Osteoblast (primary cell): Measurements from ENCODE around the gene ABHD1. TPM values are rescaled to one million over a fixed set of nuclear protein-coding genes. Genes with fewer than 3 reads are reported as not detected.
"Not testable (repeated sequence)": the region's sequence is repeated elsewhere in the genome, so short reads cannot be mapped to it uniquely, and the experiment has no call there.

Experiments
- DNase-seq: peaks from one replicate; pipeline ENCODE4 v3.0.0; 2011; ENCODE audit warnings: low spot score, mixed read lengths; ENCODE audit not compliant: insufficient read length; ENCODE audit errors: missing footprints
- H2AFZ ChIP-seq: 2 replicates; pipeline ENCODE4 v1.6.0; 2011; ENCODE audit warnings: mild to moderate bottlenecking, low read length
- H3K27ac ChIP-seq: 2 replicates; pipeline ENCODE4 v1.5.1; 2011; ENCODE audit warnings: mild to moderate bottlenecking, low read depth, low read length, moderate library complexity
- H3K27me3 ChIP-seq: 2 replicates; pipeline ENCODE4 v1.6.0; 2012; ENCODE audit warnings: mild to moderate bottlenecking, control low read depth, inconsistent platforms, low read length, moderate library complexity; ENCODE audit not compliant: insufficient read depth
- H3K36me3 ChIP-seq: 2 replicates; pipeline ENCODE4 v1.5.1; 2011; ENCODE audit warnings: mild to moderate bottlenecking, low read length, control low read depth, moderate library complexity; ENCODE audit not compliant: insufficient read depth
- H3K4me1 ChIP-seq: 2 replicates; pipeline ENCODE4 v1.5.1; 2011; ENCODE audit warnings: mild to moderate bottlenecking, low read length, control low read depth, moderate library complexity; ENCODE audit not compliant: insufficient read depth
- H3K4me2 ChIP-seq: 2 replicates; pipeline ENCODE4 v1.6.0; 2011; ENCODE audit warnings: mild to moderate bottlenecking, low read length; ENCODE audit not compliant: insufficient read depth
- H3K4me3 ChIP-seq: fragments of 200-600 bp; sonication (generic); 3 replicates; pipeline ENCODE4 v1.5.1; 2012; ENCODE audit warnings: mild to moderate bottlenecking, low read length, inconsistent platforms; ENCODE audit not compliant: insufficient read depth
- H3K79me2 ChIP-seq: 2 replicates; pipeline ENCODE4 v1.6.0; 2012; ENCODE audit warnings: mild to moderate bottlenecking, low read length, control low read depth, inconsistent platforms; ENCODE audit not compliant: insufficient read depth
- H3K9me3 ChIP-seq: 2 replicates; pipeline ENCODE4 v1.5.1; 2011; ENCODE audit warnings: low read depth, low read length, control low read depth
- H4K20me1 ChIP-seq: 2 replicates; pipeline ENCODE4 v1.6.0; 2012; ENCODE audit warnings: mild to moderate bottlenecking, low read length, control low read depth; ENCODE audit not compliant: insufficient read depth
- CTCF ChIP-seq: IDR thresholded peaks from 2 replicates; pipeline ENCODE4 v1.5.1; 2011; ENCODE audit warnings: mild to moderate bottlenecking, low read depth, low read length, moderate library complexity; ENCODE audit errors: extremely low read depth
- total RNA-seq: library from RNA; depleted of rRNA; stranded (reverse); fragments of >200 nt; gene quantifications from 2 replicates; pipeline ENCODE4 v1.2.3, GENCODE V29; 2012

Gene ABHD1
- total RNA-seq, 1 donor, result under 0.01 TPM

- Histone ChIP-seq H3K4me3 (no peak overlapping the region), H3K9me3 (no peaks in the 10 kb centered on the region), H3K27me3 (peaks cover 4% of the 10 kb centered on the region), H3K4me1 (no peaks in the 10 kb centered on the region), H3K4me2 (no peak overlapping the region), H2AFZ (no peak overlapping the region), H3K27ac (no peak overlapping the region), H3K36me3 (no peaks in the 10 kb centered on the region), H4K20me1 (no peaks in the 10 kb centered on the region), H3K79me2 (no peaks in the 10 kb centered on the region)
- peak; percentile 71 for DNase-seq
- no peak for TF ChIP-seq CTCF
These were observed 17.6 kb upstream of the ABHD1 start for GRCh38 chr2:27105981-27106380.

GRCh38 chr2:27108221-27108620 lies 15.4 kb upstream of the ABHD1 start:
- peaks cover 4% of the 10 kb centered on the region for H3K27me3 ChIP-seq

GRCh38 chr2:27109083-27109482 lies 14.5 kb upstream of the ABHD1 start:
- H3K4me1 ChIP-seq, result no peaks in the 10 kb centered on the region
- no peaks in the 10 kb centered on the region for H3K9me3 ChIP-seq
- no peak for DNase-seq
- no peaks in the 10 kb centered on the region for H4K20me1 ChIP-seq
- no peak overlapping the region for H2AFZ ChIP-seq
- H3K4me3 ChIP-seq, result no peak overlapping the region
- no peak overlapping the region for H3K27ac ChIP-seq
- peaks cover 4% of the 10 kb centered on the region for H3K27me3 ChIP-seq
- no peaks in the 10 kb centered on the region for H3K36me3 ChIP-seq
- no peak overlapping the region for H3K4me2 ChIP-seq
- TF ChIP-seq CTCF, result no peak
- no peaks in the 10 kb centered on the region for H3K79me2 ChIP-seq

More at GRCh38 chr2:27108221-27108620, 15.4 kb upstream of the ABHD1 start:
- no peak overlapping the region for H3K27ac ChIP-seq
- no peak overlapping the region for H3K4me3 ChIP-seq
- H4K20me1 ChIP-seq, result no peaks in the 10 kb centered on the region
- no peak overlapping the region for H2AFZ ChIP-seq
- TF ChIP-seq CTCF, result no peak
- no peaks in the 10 kb centered on the region for H3K4me1 ChIP-seq
- H3K79me2 ChIP-seq, result no peaks in the 10 kb centered on the region
- H3K4me2 ChIP-seq, result no peak overlapping the region
- no peaks in the 10 kb centered on the region for H3K36me3 ChIP-seq
- H3K9me3 ChIP-seq, result no peaks in the 10 kb centered on the region
- DNase-seq, result no peak

DNA sequence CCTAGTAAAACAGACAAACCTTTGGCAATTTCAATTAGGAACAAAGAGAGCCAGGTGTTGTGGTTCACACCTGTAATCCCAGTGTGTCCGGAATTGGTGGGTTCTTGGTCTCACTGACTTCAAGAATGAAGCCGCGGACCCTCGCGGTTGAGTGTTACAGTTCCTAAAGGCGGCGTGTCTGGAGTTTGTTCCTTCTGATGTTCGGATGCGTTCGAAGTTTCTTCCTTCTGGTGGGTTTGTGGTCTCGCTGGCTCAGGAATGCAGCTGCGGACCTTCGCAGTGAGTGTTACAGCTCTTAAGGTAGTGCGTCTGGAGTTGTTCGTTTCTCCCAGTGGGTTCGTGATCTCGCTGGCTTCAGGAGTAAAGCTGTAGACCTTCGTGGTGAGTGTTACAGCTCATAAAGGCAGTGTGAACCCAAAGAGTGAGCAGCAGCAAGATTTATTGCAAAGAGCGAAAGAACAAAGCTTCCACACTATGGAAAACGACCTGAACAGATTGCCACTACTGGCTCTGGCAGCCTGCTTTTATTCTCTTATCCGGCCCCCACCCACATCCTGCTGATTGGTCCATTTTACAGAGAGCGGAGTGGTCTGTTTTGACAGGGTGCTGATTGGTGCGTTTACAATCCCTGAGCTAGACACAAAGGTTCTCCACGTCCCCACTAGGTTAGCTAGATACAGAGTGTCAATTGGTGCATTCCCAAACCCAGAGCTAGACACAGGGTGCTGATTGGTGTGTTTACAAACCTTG lies 12.8 kb upstream of the ABHD1 start:
- H4K20me1 ChIP-seq, H3K79me2 ChIP-seq, DNase-seq, H3K4me3 ChIP-seq, H3K36me3 ChIP-seq, H3K27me3 ChIP-seq, H3K27ac ChIP-seq, H3K4me1 ChIP-seq, H3K4me2 ChIP-seq, H2AFZ ChIP-seq, H3K9me3 ChIP-seq: not testable (repeated sequence)

DNA sequence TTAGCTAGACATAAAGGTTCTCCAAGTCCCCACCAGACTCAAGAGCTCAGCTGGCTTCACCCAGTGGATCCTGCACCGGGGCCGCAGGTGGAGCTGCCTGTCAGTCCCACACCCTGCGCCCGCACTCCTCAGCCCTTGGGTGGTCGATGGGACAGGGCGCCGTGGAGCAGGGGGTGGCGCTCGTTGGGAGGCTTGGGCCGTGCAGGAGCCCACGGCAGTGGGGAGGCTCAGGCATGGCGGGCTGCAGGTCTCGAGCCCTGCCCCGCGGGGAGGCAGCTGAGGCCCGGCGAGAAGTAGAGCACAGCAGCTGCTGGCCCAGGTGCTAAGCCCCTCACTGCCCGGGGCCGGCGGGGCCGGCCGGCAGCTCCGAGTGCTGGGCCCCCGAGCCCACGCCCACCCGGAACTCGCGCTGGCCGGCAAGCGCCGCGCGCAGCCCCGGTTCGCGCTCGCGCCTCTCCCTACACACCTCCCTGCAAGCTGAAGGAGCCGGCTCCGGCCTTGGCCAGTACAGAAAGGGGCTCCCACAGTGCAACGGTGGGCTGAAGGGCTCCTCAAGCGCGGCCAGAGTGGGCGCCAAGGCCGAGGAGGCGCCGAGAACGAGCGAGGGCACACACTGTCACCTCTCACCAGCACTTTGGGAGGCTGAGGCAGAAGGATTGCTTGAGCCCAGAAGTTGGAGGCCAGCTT lies 12.1 kb upstream of the ABHD1 start:
- H3K79me2 ChIP-seq, H3K27me3 ChIP-seq, H4K20me1 ChIP-seq, H3K4me2 ChIP-seq, H2AFZ ChIP-seq, DNase-seq, H3K27ac ChIP-seq, H3K4me1 ChIP-seq, H3K9me3 ChIP-seq, H3K36me3 ChIP-seq, H3K4me3 ChIP-seq: not testable (repeated sequence)
